Body of pancreas (tissue), 4 donors: ENCODE results near the gene TMTC2. TPM values are rescaled to one million over a fixed set of nuclear protein-coding genes. Genes with fewer than 3 reads are reported as not detected.
"Not testable (repeated sequence)": the region's sequence is repeated elsewhere in the genome, so short reads cannot be mapped to it uniquely, and the experiment has no call there.

Experiments
- ATAC-seq: fragments of 150-250 bp; one replicate; pipeline ENCODE4 v1.9.1; 2016
- DNase-seq, 4 donors: peaks; one replicate each; pipeline ENCODE4 v3.0.0-alpha.2; 2019
- H3K27ac ChIP-seq, 4 donors: fragments of 200-600 bp; sonication (generic); 1 replicate in 3 of 4; 2 replicates in 1 of 4; pipeline versions ENCODE4 v1.5.1 to v1.6.1; 2016 to 2019; ENCODE audit warnings: mild to moderate bottlenecking in 1 of 4, mixed read lengths in 1 of 4, moderate library complexity in 1 of 4
- H3K27me3 ChIP-seq, 2 donors: fragments of 200-600 bp; sonication (generic); one replicate each; pipeline ENCODE4 v1.6.0; 2016; ENCODE audit warnings: mild to moderate bottlenecking in 1 of 2
- H3K36me3 ChIP-seq, 2 donors: fragments of 200-600 bp; sonication (generic); replicated peaks in 1 of 2; 2 replicates each; pipeline ENCODE4 v1.5.1; 2016; ENCODE audit warnings: low read depth in 2 of 2; ENCODE audit not compliant: insufficient read depth in 1 of 2
- H3K4me1 ChIP-seq: fragments of 200-600 bp; sonication (generic); one replicate; pipeline ENCODE4 v1.6.0; 2016
- H3K4me3 ChIP-seq, 2 donors: fragments of 200-600 bp; sonication (generic); 1 replicate in 1 of 2; 2 replicates in 1 of 2; pipeline ENCODE4 v1.5.1; 2016 to 2019
- H3K9me3 ChIP-seq, 3 donors: fragments of 200-600 bp; sonication (generic); 1 replicate in 2 of 3; 2 replicates in 1 of 3; pipeline ENCODE4 v1.5.1; 2016
- POLR2A ChIP-seq, 3 donors: fragments of 450-650 bp; IDR thresholded peaks; one replicate each; pipeline ENCODE4 v1.6.1; 2016; ENCODE audit warnings: antibody characterized with exemption in 3 of 3, mild to moderate bottlenecking in 2 of 3
- WGBS, 2 donors: methylation state at CpG; one replicate each; pipeline ENCODE4 v1.1.5; 2017; 5-methylcytosine and 5-hydroxymethylcytosine counted together
- intact Hi-C: fragments of 100-400 bp; cut with DNase I; formaldehyde crosslinking; loops from one replicate; pipeline ENCODE4 v1.15.1; 2023
- total RNA-seq, 2 donors: library from RNA; depleted of rRNA; stranded (reverse); fragments of >200 nt; gene quantifications; one replicate each; pipeline ENCODE4 v1.1.0, GENCODE V29; 2016
- TF ChIP-seq, protein P1 (sequence below), 7 experiments: fragments of 450-650 bp in 4 of 7; fragments of 200-600 bp in 3 of 7; sonication (generic) in 3 of 7; IDR thresholded peaks; one replicate each; pipeline ENCODE4 v1.5.1; 2016 to 2019; ENCODE audit warnings: antibody characterized with exemption in 7 of 7

The TMTC2 gene
- total RNA-seq, 2 donors from 2014 or later, result 10.4 to 20.1 TPM

DNA sequence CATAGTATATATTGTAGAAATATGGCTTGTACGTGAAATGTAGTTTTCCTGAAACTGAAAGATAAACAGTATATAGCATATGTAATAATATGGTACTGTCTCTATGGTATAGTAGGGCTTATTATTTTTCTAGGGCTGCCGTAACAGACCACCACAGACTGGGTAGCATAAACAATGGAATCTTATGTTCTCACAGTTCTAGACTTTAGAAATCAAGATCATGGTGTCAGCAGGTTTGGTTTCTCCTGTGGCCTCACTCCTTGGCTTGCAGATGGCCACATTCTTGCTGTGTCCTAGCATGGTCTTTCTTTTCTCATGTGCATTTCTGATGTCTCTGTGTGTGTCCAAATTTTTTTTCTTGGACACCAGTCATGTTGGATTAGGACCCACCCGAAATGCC, 155.8 kb downstream of the TMTC2 start:
- no peak overlapping the region for H3K4me3 ChIP-seq
- H3K27ac ChIP-seq, result no peak overlapping the region
- no peaks in the 10 kb centered on the region for H3K4me1 ChIP-seq
- no peak for ATAC-seq
- TF ChIP-seq POLR2A (IDR thresholded peaks at IDR 0.05), result no peak
- TF ChIP-seq, protein P1, sequence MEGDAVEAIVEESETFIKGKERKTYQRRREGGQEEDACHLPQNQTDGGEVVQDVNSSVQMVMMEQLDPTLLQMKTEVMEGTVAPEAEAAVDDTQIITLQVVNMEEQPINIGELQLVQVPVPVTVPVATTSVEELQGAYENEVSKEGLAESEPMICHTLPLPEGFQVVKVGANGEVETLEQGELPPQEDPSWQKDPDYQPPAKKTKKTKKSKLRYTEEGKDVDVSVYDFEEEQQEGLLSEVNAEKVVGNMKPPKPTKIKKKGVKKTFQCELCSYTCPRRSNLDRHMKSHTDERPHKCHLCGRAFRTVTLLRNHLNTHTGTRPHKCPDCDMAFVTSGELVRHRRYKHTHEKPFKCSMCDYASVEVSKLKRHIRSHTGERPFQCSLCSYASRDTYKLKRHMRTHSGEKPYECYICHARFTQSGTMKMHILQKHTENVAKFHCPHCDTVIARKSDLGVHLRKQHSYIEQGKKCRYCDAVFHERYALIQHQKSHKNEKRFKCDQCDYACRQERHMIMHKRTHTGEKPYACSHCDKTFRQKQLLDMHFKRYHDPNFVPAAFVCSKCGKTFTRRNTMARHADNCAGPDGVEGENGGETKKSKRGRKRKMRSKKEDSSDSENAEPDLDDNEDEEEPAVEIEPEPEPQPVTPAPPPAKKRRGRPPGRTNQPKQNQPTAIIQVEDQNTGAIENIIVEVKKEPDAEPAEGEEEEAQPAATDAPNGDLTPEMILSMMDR (IDR thresholded peaks at IDR 0.05), result no peak
- H3K9me3 ChIP-seq, result peaks cover 0 to 3% (median 0%) of the 10 kb centered on the region in 3 donors
- no peak for DNase-seq
- no peaks in the 10 kb centered on the region for H3K27me3 ChIP-seq
- intact Hi-C loops, result no loop called here
- 92 to 99% methylated on average over 3 of the region's 3 CpGs for WGBS, 2 donors
- no peaks in the 10 kb centered on the region for H3K36me3 ChIP-seq

- H3K4me3 ChIP-seq, H3K27ac ChIP-seq, intact Hi-C loops, DNase-seq, H3K36me3 ChIP-seq, H3K4me1 ChIP-seq, H3K9me3 ChIP-seq, H3K27me3 ChIP-seq, ATAC-seq: not testable (repeated sequence)
- WGBS, 2 donors, result 88 to 92% methylated on average over 7 of the region's 7 CpGs
Measured at GRCh38 chr12:82845076-82845475, 158.4 kb downstream of the TMTC2 start.

DNA sequence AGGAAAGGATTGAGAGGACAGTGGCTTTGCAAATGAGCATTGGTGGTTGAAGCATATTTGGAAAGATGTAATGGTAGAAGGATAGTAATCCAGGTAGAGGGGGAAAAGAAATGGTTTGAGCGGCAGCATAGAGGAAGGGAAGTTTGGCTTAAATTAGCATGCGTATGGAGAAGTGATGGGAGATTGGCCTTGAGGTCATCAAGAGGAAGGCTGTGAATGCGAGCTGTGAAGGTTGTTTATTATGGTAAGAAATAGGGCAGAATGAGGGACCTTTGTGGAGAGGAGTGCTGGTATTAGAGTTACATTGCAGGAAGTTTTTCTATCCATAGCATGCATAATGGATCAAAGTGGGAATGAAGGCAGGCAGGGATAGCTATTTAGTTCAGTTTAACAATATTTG, 162.1 kb downstream of the TMTC2 start:
- DNase-seq (no peak), ATAC-seq (no peak)
- no peak for TF ChIP-seq POLR2A (IDR thresholded peaks at IDR 0.05)
- TF ChIP-seq, protein P1 (IDR thresholded peaks at IDR 0.05), result no peak
- no peak overlapping the region for H3K27ac ChIP-seq
- H3K4me3 ChIP-seq, result no peak overlapping the region
- intact Hi-C loops, result no loop called here
- 80 to 94% methylated on average over 3 of the region's 3 CpGs for WGBS, 2 donors
- H3K36me3 ChIP-seq, result no peaks in the 10 kb centered on the region
- H3K9me3 ChIP-seq, result no peaks in the 10 kb centered on the region
- H3K27me3 ChIP-seq, result no peaks in the 10 kb centered on the region
- no peaks in the 10 kb centered on the region for H3K4me1 ChIP-seq

GRCh38 chr12:82852529-82852928, 165.8 kb downstream of the TMTC2 start:
- no peaks in the 10 kb centered on the region for H3K27me3 ChIP-seq
- intact Hi-C loops, result no loop called here

DNA sequence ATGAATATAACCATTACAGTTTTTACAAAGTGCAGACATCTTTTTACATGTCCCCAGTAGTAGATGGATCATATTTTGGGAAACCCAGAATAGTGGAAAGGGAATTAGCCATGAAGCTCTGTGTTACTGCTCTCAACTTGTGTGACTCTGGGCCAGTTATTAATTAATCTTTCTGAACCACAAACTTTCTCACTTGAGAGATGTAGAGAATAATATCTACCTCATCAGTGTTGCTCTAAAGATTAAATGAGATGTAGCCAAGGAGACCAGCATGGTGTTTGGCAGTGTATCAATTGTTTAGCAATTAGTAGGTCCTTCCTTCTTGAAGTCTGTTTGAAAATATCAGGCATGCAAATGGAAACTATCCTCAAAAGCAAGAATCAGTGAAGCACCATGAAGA, 169.2 kb downstream of the TMTC2 start:
- Histone ChIP-seq H3K9me3 (no peaks in the 10 kb centered on the region), H3K27ac (no peak overlapping the region), H3K36me3 (no peaks in the 10 kb centered on the region), H3K4me1 (peaks cover 10% of the 10 kb centered on the region), H3K4me3 (no peak overlapping the region), H3K27me3 (no peaks in the 10 kb centered on the region)
- intact Hi-C loops, result no loop called here
- no peak for ATAC-seq
- TF ChIP-seq, protein P1 (IDR thresholded peaks at IDR 0.05), result no peak
- no peak for TF ChIP-seq POLR2A (IDR thresholded peaks at IDR 0.05)
- no peak for DNase-seq

More at GRCh38 chr12:82852529-82852928, 165.8 kb downstream of the TMTC2 start:
- WGBS, 2 donors, result 91 to 97% methylated on average over 1 of the region's 1 CpG
- Histone ChIP-seq H3K27ac (no peak overlapping the region), H3K4me3 (no peak overlapping the region), H3K36me3 (no peaks in the 10 kb centered on the region), H3K9me3 (no peaks in the 10 kb centered on the region), H3K4me1 (peaks cover 7% of the 10 kb centered on the region)
- TF ChIP-seq POLR2A (IDR thresholded peaks at IDR 0.05), result no peak
- TF ChIP-seq, protein P1 (IDR thresholded peaks at IDR 0.05), result no peak
- DNase-seq, result no peak
- ATAC-seq, result no peak
